Pancreas (tissue), 10 donors: ENCODE data around the gene VDAC1. TPM values are rescaled to one million over a fixed set of nuclear protein-coding genes. Genes with fewer than 3 reads are reported as not detected.

Experiments
- ATAC-seq, 4 donors: fragments of 200-7000 bp; cut with Tn5 transposase; one replicate each; pipeline versions ENCODE4 v1.8.0 to v1.9.1; 2020; ENCODE audit warnings: mild to moderate bottlenecking in 4 of 4, moderate library complexity in 4 of 4
- DNase-seq, 6 donors: peaks; one replicate each; pipeline ENCODE4 v3.0.0-alpha.2; 2020
- FAIRE-seq: peaks from 2 replicates; lab custom pipeline; 2012; peaks lifted over from hg19 to GRCh38; lab: Jason Lieb, UNC
- H3K27ac ChIP-seq, 4 donors: fragments of 200-600 bp; sonication (generic); 1 replicate in 3 of 4; 2 replicates in 1 of 4; pipeline versions ENCODE4 v1.5.0 to v1.8.0; 2020
- H3K27me3 ChIP-seq, 4 donors: fragments of 200-600 bp; one replicate each; pipeline ENCODE4 v1.8.0; 2021
- H3K36me3 ChIP-seq, 3 donors: fragments of 200-600 bp; sonication (generic) in 1 of 3; one replicate each; pipeline versions ENCODE4 v1.5.0 to v1.8.0; 2020 to 2021
- H3K4me1 ChIP-seq, 3 donors: fragments of 200-600 bp; one replicate each; pipeline ENCODE4 v1.8.0; 2021
- H3K4me3 ChIP-seq, 4 donors: fragments of 200-600 bp; sonication (generic) in 2 of 4; one replicate each; pipeline versions ENCODE4 v1.5.0 to v1.8.0; 2020 to 2021
- H3K9me3 ChIP-seq, 4 donors: fragments of 200-600 bp; one replicate each; pipeline ENCODE4 v1.8.0; 2021
- WGBS, 2 donors: extraction: QIAGEN DNeasy Blood & Tissue Kit; methylation state at CpG; one replicate each; pipeline ENCODE4 v1.1.7; 2013; 5-methylcytosine and 5-hydroxymethylcytosine counted together
- intact Hi-C, 3 donors: fragments of 100-400 bp; cut with DNase I; formaldehyde crosslinking; loops; one replicate each; pipeline versions ENCODE4 v1.11.1 to v1.14.2; 2022
- polyA plus RNA-seq, 2 donors: library from polyadenylated mRNA; stranded (reverse); fragments of 200-250 nt; gene quantifications; one replicate each; pipeline ENCODE4 v1.2.3, GENCODE V29; 2013
- total RNA-seq, 6 donors: library from RNA; stranded (reverse); fragmentation: NEBNext Ultra II Directional in 4 of 6; extraction: Animal tissue kit (Norgen Biotek cat#: 25700) in 4 of 6; gene quantifications; one replicate each; pipeline versions ENCODE4 v1.2.1 to v1.2.4, GENCODE V29; 2021 to 2023
- TF ChIP-seq, protein P1 (sequence below), 4 donors: fragments of 200-600 bp; sonication (generic) in 3 of 4; IDR thresholded peaks; one replicate each; pipeline versions ENCODE4 v1.5.0 to v1.8.0; 2021; ENCODE audit warnings: antibody characterized with exemption in 4 of 4
- donor health status: healthy with polysubstance abuse.
- donor health status: DM: no; HTN: no; CAD: no; lungs with moderate emphysema.
- donor health status: DM: no; HTN: no; CAD: no.
- donor health status: control.
- donor health status: control.
- donor health status: Bipolar disorder and iron deficiency.
- donor health status: DM: yes; HTN: yes; CAD: no.
- donor health status: DM: no; HTN: no; CAD: no.
- donor health status: DM: no; HTN: no; CAD: no.
- donor health status: DM: yes; HTN: yes; CAD: no.

Gene VDAC1
- 10 to 100 TPM; 41.8 to 87.8 (median 63.9) TPM for total RNA-seq
- polyA plus RNA-seq, result 10 to 100 TPM; 49.5 to 67.1 TPM

GRCh38 chr5:134004626-134005416 is at the start of gene VDAC1:
Gene VDAC1, minus strand, starts transcription at chr5:134004975. Its CDS starts 11,963 bp downstream, at chr5:133993012.
- DNase-seq (peak; percentile 71 to 91 (median 80)), FAIRE-seq (no peak), ATAC-seq (peak; percentile 86 to 92 (median 90))
- H3K36me3 ChIP-seq, result no peaks in the 10 kb centered on the region
- WGBS, 2 donors, result 1% methylated on average over 71 to 96 of the region's 96 CpGs
- peak within 1 kb of the TSS; percentile 91 to 98 (median 95) for H3K27ac ChIP-seq
- no peaks in the 10 kb centered on the region for H3K9me3 ChIP-seq
- peak within 1 kb of the TSS; percentile 93 to 97 (median 95) for H3K4me3 ChIP-seq
- peaks cover 5 to 32% (median 17%) of the 10 kb centered on the region in 3 donors for H3K4me1 ChIP-seq
- TF ChIP-seq, protein P1, sequence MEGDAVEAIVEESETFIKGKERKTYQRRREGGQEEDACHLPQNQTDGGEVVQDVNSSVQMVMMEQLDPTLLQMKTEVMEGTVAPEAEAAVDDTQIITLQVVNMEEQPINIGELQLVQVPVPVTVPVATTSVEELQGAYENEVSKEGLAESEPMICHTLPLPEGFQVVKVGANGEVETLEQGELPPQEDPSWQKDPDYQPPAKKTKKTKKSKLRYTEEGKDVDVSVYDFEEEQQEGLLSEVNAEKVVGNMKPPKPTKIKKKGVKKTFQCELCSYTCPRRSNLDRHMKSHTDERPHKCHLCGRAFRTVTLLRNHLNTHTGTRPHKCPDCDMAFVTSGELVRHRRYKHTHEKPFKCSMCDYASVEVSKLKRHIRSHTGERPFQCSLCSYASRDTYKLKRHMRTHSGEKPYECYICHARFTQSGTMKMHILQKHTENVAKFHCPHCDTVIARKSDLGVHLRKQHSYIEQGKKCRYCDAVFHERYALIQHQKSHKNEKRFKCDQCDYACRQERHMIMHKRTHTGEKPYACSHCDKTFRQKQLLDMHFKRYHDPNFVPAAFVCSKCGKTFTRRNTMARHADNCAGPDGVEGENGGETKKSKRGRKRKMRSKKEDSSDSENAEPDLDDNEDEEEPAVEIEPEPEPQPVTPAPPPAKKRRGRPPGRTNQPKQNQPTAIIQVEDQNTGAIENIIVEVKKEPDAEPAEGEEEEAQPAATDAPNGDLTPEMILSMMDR (IDR thresholded peaks at IDR 0.05), result no peak
- intact Hi-C loops, result no loop called here
- no peaks in the 10 kb centered on the region for H3K27me3 ChIP-seq

GRCh38 chr5:134053840-134054338 is 49.1 kb upstream of the VDAC1 start:
- ATAC-seq (peak in 3 of 4 donors; percentile 45 to 58 (median 47)), DNase-seq (no peak), FAIRE-seq (no peak)

DNA sequence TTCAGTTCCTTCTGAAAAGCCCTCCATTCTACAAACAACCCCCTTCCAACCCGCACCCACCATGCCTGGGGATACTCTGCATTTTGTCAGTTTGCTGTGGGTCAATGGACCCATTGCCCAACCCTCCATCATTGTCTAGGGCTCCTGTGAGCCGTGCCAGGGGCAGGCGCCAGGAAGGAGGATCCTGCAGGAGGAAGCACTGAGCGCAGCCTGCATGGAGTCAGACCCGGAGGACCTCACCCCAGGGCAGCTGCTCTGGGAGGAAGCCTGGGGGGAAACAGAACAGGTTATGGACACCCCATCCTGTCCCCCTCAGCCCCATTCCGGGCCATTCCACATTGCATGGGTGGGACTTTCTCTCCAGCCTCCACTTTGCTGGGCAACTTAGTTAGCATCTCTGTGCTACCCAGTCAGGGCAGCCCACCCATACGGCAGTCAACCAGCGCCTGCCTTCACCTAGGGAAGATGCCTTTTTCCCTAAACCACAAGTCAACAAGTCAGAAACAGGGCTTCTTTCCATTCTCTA is 48.6 kb upstream of the VDAC1 start:
- WGBS, 2 donors, result 77 to 82% methylated on average over 8 of the region's 8 CpGs
- no peaks in the 10 kb centered on the region for H3K36me3 ChIP-seq
- ATAC-seq (no peak), DNase-seq (no peak), FAIRE-seq (no peak)
- H3K9me3 ChIP-seq, result no peaks in the 10 kb centered on the region
- H3K4me1 ChIP-seq, result no peaks in the 10 kb centered on the region
- H3K27ac ChIP-seq, result peak overlapping the region in 2 of 4 donors; percentile 33
- no peak overlapping the region for H3K4me3 ChIP-seq
- TF ChIP-seq, protein P1 (IDR thresholded peaks at IDR 0.05), result no peak
- intact Hi-C loops, result no loop called here
- H3K27me3 ChIP-seq, result no peaks in the 10 kb centered on the region

More at GRCh38 chr5:134053840-134054338, 49.1 kb upstream of the VDAC1 start:
- Histone ChIP-seq H3K9me3 (no peaks in the 10 kb centered on the region), H3K27me3 (no peaks in the 10 kb centered on the region), H3K4me3 (no peak overlapping the region), H3K4me1 (no peaks in the 10 kb centered on the region), H3K27ac (peak overlapping the region in 2 of 4 donors; percentile 33), H3K36me3 (no peaks in the 10 kb centered on the region)
- TF ChIP-seq, protein P1 (IDR thresholded peaks at IDR 0.05), result no peak
- intact Hi-C loops, result no loop called here
- WGBS, 2 donors, result 39 to 41% methylated on average over 5 of the region's 5 CpGs

GRCh38 chr5:134051305-134051704 is 46.5 kb upstream of the VDAC1 start:
- Histone ChIP-seq H3K27me3 (no peaks in the 10 kb centered on the region), H3K9me3 (no peaks in the 10 kb centered on the region), H3K4me3 (no peak overlapping the region), H3K36me3 (no peaks in the 10 kb centered on the region), H3K4me1 (no peaks in the 10 kb centered on the region), H3K27ac (no peak overlapping the region)
- 67 to 75% methylated on average over 2 of the region's 2 CpGs for WGBS, 2 donors
- FAIRE-seq, result no peak
- TF ChIP-seq, protein P1 (IDR thresholded peaks at IDR 0.05), result no peak
- no peak for ATAC-seq
- intact Hi-C loops, result no loop called here
- no peak for DNase-seq
